ENCODE measurements around the gene PTPRK. TPM values are rescaled to one million over a fixed set of nuclear protein-coding genes. Genes with fewer than 3 reads are reported as not detected.

PTPRK gene
- total and polyA plus RNA-seq, 10 of the 15 experiments (the other 5 are each of a cell fraction or from before 2014, with no cell fraction given) = 0.23 to 1.9 (median 0.55) TPM

- H4K20me1 ChIP-seq (ENCODE audit: control insufficient read depth, insufficient read depth) = no peaks in the 10 kb centered on the region
- no peaks in the 10 kb centered on the region for H3K36me3 ChIP-seq (ENCODE audit: control insufficient read depth in 2 of 2, insufficient read depth in 2 of 2, low read length in 1 of 2)
- no peaks in the 10 kb centered on the region for H3K79me2 ChIP-seq (ENCODE audit: control insufficient read depth, insufficient read depth, low read length)
- WGBS (ENCODE audit: insufficient coverage, insufficient replicate concordance, low lambda C conversion rate, missing lambda C conversion rate) = 21% methylated on average over 7 of the region's 7 CpGs
- in situ Hi-C loops (cut with MboI) (no loop called here), intact Hi-C loops (cut with micrococcal nuclease; ENCODE audit: unreplicated experiment) (no loop called here)
- DNase-seq (ENCODE audit: low read depth, low spot score) (no peak), ATAC-seq (no peak), FAIRE-seq (no peak)
- no peak overlapping the region for H3K9ac ChIP-seq (ENCODE audit: control insufficient read depth, insufficient read depth, low read length)
- H3K27me3 ChIP-seq (replicated peaks in 1 of 2; ENCODE audit: control insufficient read depth in 2 of 2, insufficient read depth in 2 of 2, low read length in 1 of 2) = no peaks in the 10 kb centered on the region
- ChIA-PET SMC1A (ENCODE audit: uncharacterized antibody, unreplicated experiment) (no interaction called here), RAD21 (ENCODE audit: unreplicated experiment) (no interaction called here), POLR2A (no interaction called here), CTCF (interaction anchor here (0.9 kb wide), 1 partner anchor 1188 kb away, joined by 4 read pairs; no protein-coding TSS in a partner anchor)
- H3K4me3 ChIP-seq = no peak overlapping the region
- H3K9me3 ChIP-seq (replicated peaks; ENCODE audit: control insufficient read depth, insufficient read depth, low read length) = no peaks in the 10 kb centered on the region; the same call in 2 of the 3 replicates
- H3K4me2 ChIP-seq (ENCODE audit: control insufficient read depth, insufficient read depth) = no peak overlapping the region
- H3K4me1 ChIP-seq (ENCODE audit: control insufficient read depth, insufficient read depth, low read length) = no peaks in the 10 kb centered on the region
- no peak overlapping the region for H3K27ac ChIP-seq (ENCODE audit: control insufficient read depth, insufficient read depth)
- H2AFZ ChIP-seq (ENCODE audit: control insufficient read depth, low read depth, low read length) = no peak overlapping the region
- BruUV-seq (replicated peaks) = no TSS peak
- no peak for TF ChIP-seq CHD4 (IDR thresholded peaks at IDR 0.05)
- no peak for TF ChIP-seq PML (IDR thresholded peaks at IDR 0.05; ENCODE audit: low read length)
- no peak for TF ChIP-seq RBBP5 (conservative IDR thresholded peaks at IDR 0.05)
- TF ChIP-seq EED (IDR thresholded peaks at IDR 0.05; ENCODE audit: low read depth) = no peak
- TF ChIP-seq JUNB (IDR thresholded peaks at IDR 0.05) = no peak
- TF ChIP-seq NBN (IDR thresholded peaks at IDR 0.05) = no peak
- no peak for TF ChIP-seq HDGF (IDR thresholded peaks at IDR 0.05)
- TF ChIP-seq NFYB (IDR thresholded peaks at IDR 0.05; ENCODE audit: insufficient read depth, low read depth, low read length) = no peak
- no peak for TF ChIP-seq GATAD2B (conservative IDR thresholded peaks at IDR 0.05; ENCODE audit: low read depth)
- TF ChIP-seq, protein P1, sequence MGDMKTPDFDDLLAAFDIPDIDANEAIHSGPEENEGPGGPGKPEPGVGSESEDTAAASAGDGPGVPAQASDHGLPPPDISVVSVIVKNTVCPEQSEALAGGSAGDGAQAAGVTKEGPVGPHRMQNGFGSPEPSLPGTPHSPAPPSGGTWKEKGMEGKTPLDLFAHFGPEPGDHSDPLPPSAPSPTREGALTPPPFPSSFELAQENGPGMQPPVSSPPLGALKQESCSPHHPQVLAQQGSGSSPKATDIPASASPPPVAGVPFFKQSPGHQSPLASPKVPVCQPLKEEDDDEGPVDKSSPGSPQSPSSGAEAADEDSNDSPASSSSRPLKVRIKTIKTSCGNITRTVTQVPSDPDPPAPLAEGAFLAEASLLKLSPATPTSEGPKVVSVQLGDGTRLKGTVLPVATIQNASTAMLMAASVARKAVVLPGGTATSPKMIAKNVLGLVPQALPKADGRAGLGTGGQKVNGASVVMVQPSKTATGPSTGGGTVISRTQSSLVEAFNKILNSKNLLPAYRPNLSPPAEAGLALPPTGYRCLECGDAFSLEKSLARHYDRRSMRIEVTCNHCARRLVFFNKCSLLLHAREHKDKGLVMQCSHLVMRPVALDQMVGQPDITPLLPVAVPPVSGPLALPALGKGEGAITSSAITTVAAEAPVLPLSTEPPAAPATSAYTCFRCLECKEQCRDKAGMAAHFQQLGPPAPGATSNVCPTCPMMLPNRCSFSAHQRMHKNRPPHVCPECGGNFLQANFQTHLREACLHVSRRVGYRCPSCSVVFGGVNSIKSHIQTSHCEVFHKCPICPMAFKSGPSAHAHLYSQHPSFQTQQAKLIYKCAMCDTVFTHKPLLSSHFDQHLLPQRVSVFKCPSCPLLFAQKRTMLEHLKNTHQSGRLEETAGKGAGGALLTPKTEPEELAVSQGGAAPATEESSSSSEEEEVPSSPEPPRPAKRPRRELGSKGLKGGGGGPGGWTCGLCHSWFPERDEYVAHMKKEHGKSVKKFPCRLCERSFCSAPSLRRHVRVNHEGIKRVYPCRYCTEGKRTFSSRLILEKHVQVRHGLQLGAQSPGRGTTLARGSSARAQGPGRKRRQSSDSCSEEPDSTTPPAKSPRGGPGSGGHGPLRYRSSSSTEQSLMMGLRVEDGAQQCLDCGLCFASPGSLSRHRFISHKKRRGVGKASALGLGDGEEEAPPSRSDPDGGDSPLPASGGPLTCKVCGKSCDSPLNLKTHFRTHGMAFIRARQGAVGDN (IDR thresholded peaks at IDR 0.05) = no peak
- no peak for TF ChIP-seq PAX5 (IDR thresholded peaks at IDR 0.05; ENCODE audit: borderline replicate concordance, low read depth, low read length)
- TF ChIP-seq CREB1 (IDR thresholded peaks at IDR 0.05; ENCODE audit: low read depth) = no peak
- TF ChIP-seq ASH2L (IDR thresholded peaks at IDR 0.05; ENCODE audit: borderline replicate concordance, low read depth) = no peak
- TF ChIP-seq HSF1 (IDR thresholded peaks at IDR 0.05; ENCODE audit: low read depth, low read length) = no peak
- TF ChIP-seq, protein P2, sequence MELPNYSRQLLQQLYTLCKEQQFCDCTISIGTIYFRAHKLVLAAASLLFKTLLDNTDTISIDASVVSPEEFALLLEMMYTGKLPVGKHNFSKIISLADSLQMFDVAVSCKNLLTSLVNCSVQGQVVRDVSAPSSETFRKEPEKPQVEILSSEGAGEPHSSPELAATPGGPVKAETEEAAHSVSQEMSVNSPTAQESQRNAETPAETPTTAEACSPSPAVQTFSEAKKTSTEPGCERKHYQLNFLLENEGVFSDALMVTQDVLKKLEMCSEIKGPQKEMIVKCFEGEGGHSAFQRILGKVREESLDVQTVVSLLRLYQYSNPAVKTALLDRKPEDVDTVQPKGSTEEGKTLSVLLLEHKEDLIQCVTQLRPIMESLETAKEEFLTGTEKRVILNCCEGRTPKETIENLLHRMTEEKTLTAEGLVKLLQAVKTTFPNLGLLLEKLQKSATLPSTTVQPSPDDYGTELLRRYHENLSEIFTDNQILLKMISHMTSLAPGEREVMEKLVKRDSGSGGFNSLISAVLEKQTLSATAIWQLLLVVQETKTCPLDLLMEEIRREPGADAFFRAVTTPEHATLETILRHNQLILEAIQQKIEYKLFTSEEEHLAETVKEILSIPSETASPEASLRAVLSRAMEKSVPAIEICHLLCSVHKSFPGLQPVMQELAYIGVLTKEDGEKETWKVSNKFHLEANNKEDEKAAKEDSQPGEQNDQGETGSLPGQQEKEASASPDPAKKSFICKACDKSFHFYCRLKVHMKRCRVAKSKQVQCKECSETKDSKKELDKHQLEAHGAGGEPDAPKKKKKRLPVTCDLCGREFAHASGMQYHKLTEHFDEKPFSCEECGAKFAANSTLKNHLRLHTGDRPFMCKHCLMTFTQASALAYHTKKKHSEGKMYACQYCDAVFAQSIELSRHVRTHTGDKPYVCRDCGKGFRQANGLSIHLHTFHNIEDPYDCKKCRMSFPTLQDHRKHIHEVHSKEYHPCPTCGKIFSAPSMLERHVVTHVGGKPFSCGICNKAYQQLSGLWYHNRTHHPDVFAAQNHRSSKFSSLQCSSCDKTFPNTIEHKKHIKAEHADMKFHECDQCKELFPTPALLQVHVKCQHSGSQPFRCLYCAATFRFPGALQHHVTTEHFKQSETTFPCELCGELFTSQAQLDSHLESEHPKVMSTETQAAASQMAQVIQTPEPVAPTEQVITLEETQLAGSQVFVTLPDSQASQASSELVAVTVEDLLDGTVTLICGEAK (IDR thresholded peaks at IDR 0.05; ENCODE audit: borderline replicate concordance) = no peak
These were observed 586.3 kb downstream of the PTPRK start for GRCh38 chr6:127933852-127934840.

Data from GM12878 (cell line).